Measurements from ENCODE around the gene TMEM158.

GRCh38 chr3:45211466-45212094, 14.5 kb downstream of the TMEM158 start:
- TF ChIP-seq EZH2 (optimal IDR thresholded peaks at IDR 0.05; ENCODE audit: low read depth, low read length) (no peak), CTCF (IDR thresholded peaks at IDR 0.05; ENCODE audit: low read length) (no peak), EZH2phosphoT487 (IDR thresholded peaks at IDR 0.05; ENCODE audit: low read length) (no peak)
